ENCODE data around the gene UQCC5.

Gene UQCC5

GRCh38 chr3:52530918-52531826 is 5.2 kb upstream of the UQCC5 start:
- peak; percentile 12 for DNase-seq (ENCODE audit: extremely low read depth, insufficient read length)
- no peak overlapping the region for H3K4me3 ChIP-seq (replicated peaks; ENCODE audit: low read depth, low read length)
- no peaks in the 10 kb centered on the region for H3K27me3 ChIP-seq (replicated peaks; ENCODE audit: control insufficient read depth, insufficient read depth, low read length)
- no peak for TF ChIP-seq CTCF (IDR thresholded peaks at IDR 0.05; ENCODE audit: insufficient read depth, low read length, poor library complexity, severe bottlenecking)
- peaks cover 15% of the 10 kb centered on the region for H3K36me3 ChIP-seq (ENCODE audit: control insufficient read depth, insufficient read depth, low read length)

- Histone ChIP-seq H3K36me3 (ENCODE audit: control insufficient read depth, insufficient read depth, low read length) (peaks cover 12% of the 10 kb centered on the region), H3K27me3 (replicated peaks; ENCODE audit: control insufficient read depth, insufficient read depth, low read length) (no peaks in the 10 kb centered on the region), H3K4me3 (replicated peaks; ENCODE audit: low read depth, low read length) (peak overlapping the region; percentile 74)
- DNase-seq (ENCODE audit: extremely low read depth, insufficient read length): no peak
- no peak for TF ChIP-seq CTCF (IDR thresholded peaks at IDR 0.05; ENCODE audit: insufficient read depth, low read length, poor library complexity, severe bottlenecking)
Observed at GRCh38 chr3:52531860-52532516, 4.4 kb upstream of the UQCC5 start.

GRCh38 chr3:52532517-52532837 is 3.9 kb upstream of the UQCC5 start:
- no peak for TF ChIP-seq CTCF (IDR thresholded peaks at IDR 0.05; ENCODE audit: insufficient read depth, low read length, poor library complexity, severe bottlenecking)
- Histone ChIP-seq H3K36me3 (ENCODE audit: control insufficient read depth, insufficient read depth, low read length) (peaks cover 8% of the 10 kb centered on the region), H3K4me3 (replicated peaks; ENCODE audit: low read depth, low read length) (peak overlapping the region; percentile 74), H3K27me3 (replicated peaks; ENCODE audit: control insufficient read depth, insufficient read depth, low read length) (no peaks in the 10 kb centered on the region)
- DNase-seq (ENCODE audit: extremely low read depth, insufficient read length): no peak

- DNase-seq (ENCODE audit: extremely low read depth, insufficient read length): peak; percentile 49
- TF ChIP-seq CTCF (IDR thresholded peaks at IDR 0.05; ENCODE audit: insufficient read depth, low read length, poor library complexity, severe bottlenecking): no peak
- Histone ChIP-seq H3K27me3 (replicated peaks; ENCODE audit: control insufficient read depth, insufficient read depth, low read length) (no peaks in the 10 kb centered on the region), H3K4me3 (replicated peaks; ENCODE audit: low read depth, low read length) (peak overlapping the region; percentile 74), H3K36me3 (ENCODE audit: control insufficient read depth, insufficient read depth, low read length) (peaks cover 3% of the 10 kb centered on the region)
Observed at GRCh38 chr3:52532838-52533622, 3.4 kb upstream of the UQCC5 start.

GRCh38 chr3:52533623-52534280 is 2.7 kb upstream of the UQCC5 start, which contains the start of gene NT5DC2:
TSS of gene NT5DC2 (minus strand) at chr3:52533857. CDS start at chr3:52533737, 120 bp downstream.
- H3K27me3 ChIP-seq (replicated peaks; ENCODE audit: control insufficient read depth, insufficient read depth, low read length): no peaks in the 10 kb centered on the region
- H3K4me3 ChIP-seq (replicated peaks; ENCODE audit: low read depth, low read length): peak within 1 kb of the TSS; percentile 74
- peak; percentile 2 for TF ChIP-seq CTCF (IDR thresholded peaks at IDR 0.05; ENCODE audit: insufficient read depth, low read length, poor library complexity, severe bottlenecking)
- peaks cover 2% of the 10 kb centered on the region for H3K36me3 ChIP-seq (ENCODE audit: control insufficient read depth, insufficient read depth, low read length)
- DNase-seq (ENCODE audit: extremely low read depth, insufficient read length): peak; percentile 77
